ENCODE measurements around the gene SPEF1. TPM values are rescaled to one million over a fixed set of nuclear protein-coding genes. Genes with fewer than 3 reads are reported as not detected.
A peak's percentile ranks its signal among the peaks of the same experiment; 100 is the strongest.

The SPEF1 gene
- total and polyA plus RNA-seq, 4 donors: 2.8 to 11.4 (median 9.1) TPM

DNA sequence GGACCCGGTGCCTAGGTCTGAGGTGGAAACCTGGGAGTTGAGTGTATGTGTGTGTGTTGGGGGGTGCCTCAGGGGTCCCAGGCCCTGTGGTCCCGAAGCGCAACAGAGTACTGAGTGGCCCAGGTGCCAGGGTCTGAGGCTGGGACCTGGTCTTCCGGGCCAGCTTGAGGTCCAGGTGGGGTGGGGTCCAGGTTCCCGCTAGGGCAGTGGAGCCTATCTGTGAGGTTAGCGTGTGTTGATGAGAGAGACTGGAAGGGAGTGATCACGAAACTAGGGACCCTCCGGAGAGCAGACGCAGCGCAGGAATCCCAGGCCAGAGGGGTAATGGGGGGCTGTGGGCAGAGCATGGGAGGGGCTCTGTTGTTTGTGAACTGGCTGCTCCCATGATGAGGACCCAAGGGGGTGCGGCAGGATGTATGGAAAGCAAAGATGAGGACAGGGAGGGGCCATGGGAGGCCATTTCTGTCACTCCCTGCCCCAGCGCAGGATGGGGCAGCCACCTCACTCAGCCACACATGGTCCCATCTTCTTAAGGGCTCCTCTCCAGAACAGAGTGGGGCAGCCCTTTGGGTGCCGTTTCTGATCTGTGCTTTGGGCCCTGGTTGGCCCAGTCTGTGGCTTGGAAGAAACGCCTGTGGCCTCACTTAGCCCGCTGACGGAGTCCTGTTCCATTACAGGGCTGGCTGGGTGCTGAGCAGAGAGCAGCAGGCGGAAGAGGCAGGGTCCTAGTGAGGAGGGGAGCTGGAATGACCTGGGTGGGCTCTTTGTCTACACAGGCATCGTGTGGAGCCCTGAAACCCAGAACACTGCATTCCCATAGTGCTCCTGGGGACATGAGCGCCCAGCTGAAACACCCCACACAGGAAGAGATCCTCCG is 47.9 kb downstream of the SPEF1 start:
- 93% methylated on average over 18 of the region's 20 CpGs for WGBS (ENCODE audit: insufficient coverage)
- Histone ChIP-seq H3K27me3 (ENCODE audit: control insufficient read depth, insufficient read depth, low read length) (peaks cover 21% of the 10 kb centered on the region), H3K4me3 (ENCODE audit: low read depth, low read length) (peak overlapping the region; percentile 39), H3K4me1 (ENCODE audit: control insufficient read depth, insufficient read depth, low read length) (peaks cover 32% of the 10 kb centered on the region), H3K27ac (ENCODE audit: low read depth, low read length) (peak overlapping the region; percentile 25), H3K36me3 (ENCODE audit: control insufficient read depth, insufficient read depth, low read length) (no peaks in the 10 kb centered on the region), H3K9me3 (ENCODE audit: control insufficient read depth, insufficient read depth, low read length) (no peaks in the 10 kb centered on the region)
- DNase-seq (ENCODE audit: low read depth in 4 of 6, low spot score in 6 of 6): no peak

DNA sequence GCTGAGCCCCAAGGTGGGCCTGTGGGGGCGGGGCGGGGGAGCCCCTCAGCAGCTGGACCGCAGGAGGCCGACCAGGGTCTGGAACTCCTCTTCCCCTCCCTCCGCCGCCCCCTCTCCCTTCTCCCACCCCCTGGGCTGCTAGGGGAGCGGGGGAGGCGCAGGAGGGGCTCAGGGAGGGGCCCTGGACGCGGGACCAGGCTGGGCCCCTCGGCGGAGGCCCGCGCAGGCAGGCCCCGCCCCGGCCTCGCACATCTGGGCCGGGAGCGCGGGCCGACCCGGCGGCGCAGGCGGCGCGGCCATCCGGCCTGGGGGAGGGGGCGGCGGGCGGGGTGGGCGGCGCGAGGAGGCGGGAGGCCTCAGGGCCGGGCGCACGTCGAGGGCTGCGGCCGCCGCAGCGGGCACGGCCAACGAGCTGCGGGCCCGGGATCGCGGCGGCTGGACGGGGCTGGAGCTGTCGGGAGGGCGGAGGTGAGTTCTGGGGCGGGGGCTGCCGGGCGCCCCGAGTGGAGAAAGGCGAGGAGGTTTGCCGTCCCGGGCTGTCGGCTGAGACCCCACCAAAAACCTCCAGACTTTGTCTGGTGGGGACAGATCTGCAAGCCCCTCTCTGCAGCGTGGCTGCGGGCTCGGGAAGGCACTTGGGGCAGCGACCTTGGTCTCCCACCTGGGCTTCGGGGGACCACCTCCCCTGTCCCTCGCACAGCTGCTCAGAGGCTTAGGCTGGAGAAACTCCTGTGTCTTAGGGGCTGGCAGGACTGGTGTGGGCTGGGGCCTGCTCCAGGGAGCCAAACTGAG is 48.7 kb downstream of the SPEF1 start, which contains the start of gene HSPA12B:
TSS of gene HSPA12B (plus strand) at position 359 of the 792 bp plus-strand sequence. CDS start 5,990 bp downstream, outside the sequence.
- Histone ChIP-seq H3K4me1 (ENCODE audit: control insufficient read depth, insufficient read depth, low read length) (peaks cover 32% of the 10 kb centered on the region), H3K4me3 (ENCODE audit: low read depth, low read length) (peak within 1 kb of the TSS; percentile 39), H3K27ac (ENCODE audit: low read depth, low read length) (peak within 1 kb of the TSS; percentile 25), H3K27me3 (ENCODE audit: control insufficient read depth, insufficient read depth, low read length) (peaks cover 21% of the 10 kb centered on the region), H3K36me3 (ENCODE audit: control insufficient read depth, insufficient read depth, low read length) (no peaks in the 10 kb centered on the region), H3K9me3 (ENCODE audit: control insufficient read depth, insufficient read depth, low read length) (no peaks in the 10 kb centered on the region)
- 9% methylated on average over 61 of the region's 67 CpGs for WGBS (ENCODE audit: insufficient coverage)
- peak in 1 of 6 donors; percentile 41 for DNase-seq (ENCODE audit: low read depth in 4 of 6, low spot score in 6 of 6)

DNA sequence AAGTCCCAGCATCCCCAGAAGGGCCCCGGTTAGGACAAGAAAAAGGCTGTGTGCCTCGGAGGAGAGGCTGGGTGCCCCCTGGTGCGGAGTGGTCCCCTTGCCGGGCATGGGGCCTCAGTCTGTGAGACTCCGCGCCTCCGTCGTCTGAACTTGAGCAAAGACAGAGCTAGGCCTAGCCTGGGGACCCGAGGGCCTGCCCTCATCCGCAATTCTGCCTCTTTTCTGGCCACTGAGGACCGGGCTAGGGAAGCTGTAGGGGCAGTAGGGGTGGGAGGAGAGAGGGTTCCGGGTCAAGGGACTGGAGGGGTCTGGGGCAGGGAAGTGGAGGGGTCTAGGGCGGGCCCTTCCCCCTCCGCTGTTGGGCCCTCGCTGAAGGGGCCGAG is 49.3 kb downstream of the SPEF1 start:
- Histone ChIP-seq H3K9me3 (ENCODE audit: control insufficient read depth, insufficient read depth, low read length) (no peaks in the 10 kb centered on the region), H3K36me3 (ENCODE audit: control insufficient read depth, insufficient read depth, low read length) (no peaks in the 10 kb centered on the region), H3K4me1 (ENCODE audit: control insufficient read depth, insufficient read depth, low read length) (peaks cover 32% of the 10 kb centered on the region), H3K27me3 (ENCODE audit: control insufficient read depth, insufficient read depth, low read length) (peaks cover 21% of the 10 kb centered on the region), H3K27ac (ENCODE audit: low read depth, low read length) (peak overlapping the region; percentile 15), H3K4me3 (ENCODE audit: low read depth, low read length) (no peak overlapping the region)
- 69% methylated on average over 12 of the region's 16 CpGs for WGBS (ENCODE audit: insufficient coverage)
- no peak for DNase-seq (ENCODE audit: low read depth in 4 of 6, low spot score in 6 of 6)

- WGBS (ENCODE audit: insufficient coverage): 80% methylated on average over 11 of the region's 12 CpGs
- Histone ChIP-seq H3K4me3 (ENCODE audit: low read depth, low read length) (no peak overlapping the region), H3K27ac (ENCODE audit: low read depth, low read length) (no peak overlapping the region), H3K36me3 (ENCODE audit: control insufficient read depth, insufficient read depth, low read length) (no peaks in the 10 kb centered on the region), H3K9me3 (ENCODE audit: control insufficient read depth, insufficient read depth, low read length) (no peaks in the 10 kb centered on the region), H3K4me1 (ENCODE audit: control insufficient read depth, insufficient read depth, low read length) (peaks cover 32% of the 10 kb centered on the region), H3K27me3 (ENCODE audit: control insufficient read depth, insufficient read depth, low read length) (peaks cover 21% of the 10 kb centered on the region)
- peak in 1 of 6 donors; percentile 23 for DNase-seq (ENCODE audit: low read depth in 4 of 6, low spot score in 6 of 6)
Measured at GRCh38 chr20:3730803-3731672, 50.2 kb downstream of the SPEF1 start.

GRCh38 chr20:3729811-3730540 is 51.3 kb downstream of the SPEF1 start:
- 80% methylated on average over 6 of the region's 8 CpGs for WGBS (ENCODE audit: insufficient coverage)
- no peaks in the 10 kb centered on the region for H3K36me3 ChIP-seq (ENCODE audit: control insufficient read depth, insufficient read depth, low read length)
- peaks cover 32% of the 10 kb centered on the region for H3K4me1 ChIP-seq (ENCODE audit: control insufficient read depth, insufficient read depth, low read length)
- H3K4me3 ChIP-seq (ENCODE audit: low read depth, low read length): no peak overlapping the region
- H3K27ac ChIP-seq (ENCODE audit: low read depth, low read length): no peak overlapping the region
- H3K27me3 ChIP-seq (ENCODE audit: control insufficient read depth, insufficient read depth, low read length): peaks cover 21% of the 10 kb centered on the region
- H3K9me3 ChIP-seq (ENCODE audit: control insufficient read depth, insufficient read depth, low read length): no peaks in the 10 kb centered on the region
- DNase-seq (ENCODE audit: low read depth in 4 of 6, low spot score in 6 of 6): no peak

GRCh38 chr20:3729378-3729777 is 51.9 kb downstream of the SPEF1 start:
- Histone ChIP-seq H3K27me3 (ENCODE audit: control insufficient read depth, insufficient read depth, low read length) (peaks cover 21% of the 10 kb centered on the region), H3K4me3 (ENCODE audit: low read depth, low read length) (no peak overlapping the region), H3K36me3 (ENCODE audit: control insufficient read depth, insufficient read depth, low read length) (no peaks in the 10 kb centered on the region), H3K4me1 (ENCODE audit: control insufficient read depth, insufficient read depth, low read length) (peaks cover 32% of the 10 kb centered on the region), H3K27ac (ENCODE audit: low read depth, low read length) (no peak overlapping the region), H3K9me3 (ENCODE audit: control insufficient read depth, insufficient read depth, low read length) (no peaks in the 10 kb centered on the region)
- DNase-seq (ENCODE audit: low read depth in 4 of 6, low spot score in 6 of 6): no peak
- WGBS (ENCODE audit: insufficient coverage): 91% methylated on average over 4 of the region's 6 CpGs

- Histone ChIP-seq H3K4me3 (ENCODE audit: low read depth, low read length) (no peak overlapping the region), H3K27ac (ENCODE audit: low read depth, low read length) (no peak overlapping the region), H3K4me1 (ENCODE audit: control insufficient read depth, insufficient read depth, low read length) (peaks cover 28% of the 10 kb centered on the region), H3K9me3 (ENCODE audit: control insufficient read depth, insufficient read depth, low read length) (no peaks in the 10 kb centered on the region), H3K36me3 (ENCODE audit: control insufficient read depth, insufficient read depth, low read length) (no peaks in the 10 kb centered on the region), H3K27me3 (ENCODE audit: control insufficient read depth, insufficient read depth, low read length) (peaks cover 21% of the 10 kb centered on the region)
- WGBS (ENCODE audit: insufficient coverage): 100% methylated on average over 1 of the region's 3 CpGs
- DNase-seq (ENCODE audit: low read depth in 4 of 6, low spot score in 6 of 6): no peak
Measured at GRCh38 chr20:3728876-3729275, 52.4 kb downstream of the SPEF1 start.

DNA sequence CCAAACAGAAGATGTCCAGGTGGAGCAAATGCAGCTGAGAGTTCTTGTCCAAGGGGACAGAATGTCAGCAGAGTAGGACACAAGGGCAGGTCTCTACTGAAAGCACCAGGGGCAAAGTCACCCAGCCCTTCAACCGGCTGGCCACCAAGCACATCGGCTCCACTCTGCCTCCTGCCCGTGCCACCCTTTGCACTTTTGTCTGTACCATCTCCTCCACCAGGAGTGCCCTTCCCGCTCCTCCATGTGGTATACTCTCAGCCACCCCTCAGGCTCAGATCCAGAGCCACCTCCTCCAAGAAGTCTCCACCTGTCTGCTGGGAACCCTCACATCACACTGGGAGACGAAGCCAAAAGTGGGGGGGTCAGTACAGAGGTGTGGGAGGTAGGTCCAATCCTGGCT is 52.9 kb downstream of the SPEF1 start:
- WGBS (ENCODE audit: insufficient coverage): 86% methylated on average over 5 of the region's 5 CpGs
- peaks cover 22% of the 10 kb centered on the region for H3K4me1 ChIP-seq (ENCODE audit: control insufficient read depth, insufficient read depth, low read length)
- H3K4me3 ChIP-seq (ENCODE audit: low read depth, low read length): no peak overlapping the region
- H3K9me3 ChIP-seq (ENCODE audit: control insufficient read depth, insufficient read depth, low read length): no peaks in the 10 kb centered on the region
- no peaks in the 10 kb centered on the region for H3K36me3 ChIP-seq (ENCODE audit: control insufficient read depth, insufficient read depth, low read length)
- DNase-seq (ENCODE audit: low read depth in 4 of 6, low spot score in 6 of 6): no peak
- no peak overlapping the region for H3K27ac ChIP-seq (ENCODE audit: low read depth, low read length)
- peaks cover 18% of the 10 kb centered on the region for H3K27me3 ChIP-seq (ENCODE audit: control insufficient read depth, insufficient read depth, low read length)

Data from spinal cord (tissue), 10 donors.